SK-N-MC (cell line): ENCODE data around the gene WRNIP1.

Experiments used
- EZH2 ChIP-seq: fragments of 200-600 bp; sonication (generic); IDR thresholded peaks from one replicate; pipeline ENCODE4 v1.6.1; 2017; ENCODE audit warnings: antibody characterized with exemption
- FOXP2 ChIP-seq: optimal IDR thresholded peaks from 2 replicates; pipeline ENCODE3; 2011; ENCODE audit warnings: mild to moderate bottlenecking, moderate library complexity; ENCODE audit not compliant: insufficient read depth; ENCODE audit errors: extremely low read length, control extremely low read depth
- POLR2AphosphoS5 ChIP-seq: IDR thresholded peaks from 2 replicates; pipeline ENCODE4 v1.6.1; 2012; ENCODE audit warnings: mild to moderate bottlenecking, low read depth, low read length, borderline replicate concordance

- no peak for TF ChIP-seq POLR2AphosphoS5
- TF ChIP-seq EZH2, result no peak
- TF ChIP-seq FOXP2, result no peak
Observed at GRCh38 chr6:2753110-2753489, 12.1 kb upstream of the WRNIP1 start.
